Stimulated activated CD8-positive, alpha-beta memory T cell treated with anti-CD3 and anti-CD28 coated beads, Interleukin-15, amount 100 ng/mL, for 48 hours (primary cell): ENCODE data around the gene RPRD1B.

Experiments
- DNase-seq, 2 donors: peaks; one replicate each; pipeline ENCODE4 v3.0.0-alpha.2; 2020; ENCODE audit warnings: low read depth in 2 of 2

Gene RPRD1B

GRCh38 chr20:38120625-38120988, 87.1 kb downstream of the RPRD1B start:
- DNase-seq = no peak

- no peak for DNase-seq
Observed at GRCh38 chr20:38121741-38122140, 88.2 kb downstream of the RPRD1B start.

DNA sequence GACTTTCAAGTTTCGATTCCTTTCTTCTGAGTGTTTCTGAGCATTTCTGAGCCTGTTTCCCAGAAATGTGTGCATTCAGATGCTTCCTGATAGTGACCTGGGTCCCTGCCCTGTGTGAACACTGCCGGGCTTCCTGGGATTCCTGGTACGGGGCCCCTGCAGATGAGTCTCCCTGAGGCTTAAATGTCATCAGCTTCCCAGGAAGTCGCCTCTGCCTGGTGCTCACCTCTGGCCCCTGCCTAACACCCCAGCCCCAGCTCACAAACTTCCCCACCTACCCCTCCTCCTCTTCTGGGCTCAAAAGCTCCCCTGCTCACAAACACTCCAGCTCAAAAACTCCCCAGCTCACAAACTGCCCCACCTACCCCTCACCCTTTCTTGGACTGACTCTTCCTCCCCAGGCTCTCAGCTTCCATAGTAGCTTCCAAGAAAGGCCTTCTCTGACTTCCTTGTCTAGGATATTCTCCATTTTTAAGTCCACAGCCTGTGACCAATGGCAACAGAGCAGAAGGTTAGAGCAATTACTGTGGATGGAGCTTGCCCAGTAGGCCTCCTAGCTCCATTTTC, 89.6 kb downstream of the RPRD1B start:
- DNase-seq = no peak

- DNase-seq = no peak
Observed at GRCh38 chr20:38125157-38126056, 91.9 kb downstream of the RPRD1B start.

DNA sequence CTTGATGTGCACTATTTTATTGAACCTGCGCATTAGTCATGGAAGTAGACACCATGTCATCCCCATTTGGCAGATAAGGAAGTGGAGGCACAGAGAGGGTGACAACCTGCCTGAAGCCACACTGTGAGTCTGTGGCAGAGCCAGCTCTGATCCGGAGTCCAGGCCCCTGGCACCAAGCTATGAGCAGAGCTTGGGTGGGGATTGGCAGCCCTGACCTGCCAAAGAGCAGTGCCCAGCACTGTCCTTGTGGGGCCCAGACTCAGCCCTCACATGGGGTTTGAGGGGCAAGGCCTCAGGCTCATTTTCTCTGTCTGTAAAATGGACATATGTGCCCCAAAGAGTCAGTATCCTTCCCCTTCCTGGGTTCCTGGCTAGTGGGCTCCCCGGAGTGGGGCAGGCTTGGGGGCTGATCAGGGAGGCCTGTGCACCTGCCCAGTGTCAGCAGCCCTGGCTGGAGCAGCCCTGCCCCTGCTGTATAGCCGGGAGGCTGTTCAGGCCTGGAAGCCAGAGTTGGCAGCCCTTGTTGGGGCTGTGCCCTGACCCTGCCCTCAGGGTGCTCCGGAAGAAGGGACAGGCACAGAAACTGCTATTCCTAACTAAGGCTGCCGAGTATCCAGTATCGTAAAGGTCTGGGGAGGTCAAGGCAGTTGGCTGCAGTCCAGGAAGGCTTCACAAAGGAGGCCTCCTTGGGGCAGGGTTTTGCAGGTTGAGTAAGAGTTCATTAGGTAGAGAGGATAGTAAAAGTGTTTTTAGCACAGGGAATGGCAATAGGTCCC, 92.8 kb downstream of the RPRD1B start:
- no peak for DNase-seq

- no peak for DNase-seq
Observed at GRCh38 chr20:38126932-38127621, 93.5 kb downstream of the RPRD1B start.

DNA sequence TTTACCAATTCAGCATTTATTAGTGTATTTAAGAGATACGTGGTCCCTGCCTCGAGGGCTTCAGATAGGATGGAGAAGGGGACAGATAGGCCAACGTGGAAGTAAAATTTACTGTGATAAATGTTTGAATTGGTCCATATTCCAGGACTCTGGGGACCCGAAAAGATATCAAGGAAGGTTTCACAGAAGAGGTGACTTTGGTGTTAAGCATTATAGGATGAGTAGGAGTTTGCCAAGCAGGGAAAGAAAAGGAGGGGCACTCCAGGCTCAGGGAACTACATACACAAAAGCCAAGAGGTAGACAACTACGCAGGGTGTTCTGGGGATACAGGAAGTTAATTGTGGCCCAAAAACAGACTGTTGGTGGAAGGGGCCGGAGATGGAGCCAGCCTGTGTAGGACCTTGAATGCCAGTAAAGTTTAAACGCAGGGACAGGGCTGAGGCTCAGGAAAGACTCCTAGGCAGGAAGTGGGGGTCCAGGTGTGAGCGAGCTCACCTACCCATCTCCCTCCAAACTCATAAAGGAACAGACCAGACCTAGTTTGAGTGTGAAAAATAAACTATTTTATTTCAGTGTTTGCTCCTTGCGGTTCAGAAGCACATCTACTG, 94.5 kb downstream of the RPRD1B start:
- no peak for DNase-seq

DNA sequence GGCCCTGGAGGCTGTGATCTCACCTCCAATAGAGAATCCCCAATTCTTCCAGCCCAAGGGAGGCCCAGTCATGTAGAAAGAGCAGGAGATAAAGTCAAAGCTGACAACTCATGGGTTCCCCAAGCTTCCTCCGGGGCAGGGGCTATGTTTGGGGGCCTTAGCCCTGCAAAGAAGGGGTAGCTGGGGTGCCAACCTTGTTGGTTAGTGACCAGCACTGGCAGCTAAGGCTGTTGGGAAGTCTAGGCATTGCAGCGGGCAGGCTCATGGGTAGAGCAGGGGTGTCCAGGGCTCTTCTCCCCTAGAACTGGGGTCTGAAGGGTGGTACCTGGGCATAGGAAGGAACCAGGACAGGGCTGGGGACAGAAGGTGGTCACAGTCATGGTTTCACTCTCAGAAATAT, 95.1 kb downstream of the RPRD1B start:
- DNase-seq = no peak

DNA sequence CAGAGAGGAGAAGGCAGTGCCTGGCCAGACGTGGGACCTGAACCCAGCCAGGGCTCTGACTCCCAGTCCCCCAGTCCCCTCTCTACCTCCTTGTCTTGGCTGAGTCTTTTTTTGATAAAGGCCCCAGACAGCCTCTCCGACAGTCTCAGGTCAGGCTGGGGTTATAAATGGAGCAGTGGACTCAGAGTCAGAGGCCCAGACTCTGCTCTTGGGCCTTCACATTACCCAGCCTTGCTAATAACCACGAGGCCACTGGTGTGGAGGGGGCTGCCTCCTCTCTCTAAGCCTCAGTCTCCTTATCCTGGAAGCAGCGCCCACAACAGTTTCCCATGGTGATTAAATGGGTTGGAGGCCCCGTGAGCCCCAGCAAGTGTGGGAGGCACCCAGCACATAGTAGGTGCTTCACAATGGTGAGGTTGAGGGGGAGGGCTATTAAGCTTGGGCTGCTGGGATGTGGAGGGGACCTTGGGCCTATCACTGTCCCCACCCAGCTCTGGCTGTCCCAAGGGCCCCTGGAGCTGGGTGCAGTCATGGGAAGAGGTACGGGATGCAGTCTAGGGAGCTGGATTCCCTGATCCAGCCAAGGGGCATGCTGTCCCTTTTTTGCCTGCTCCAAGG, 95.8 kb downstream of the RPRD1B start:
- no peak for DNase-seq

GRCh38 chr20:38129893-38130609, 96.5 kb downstream of the RPRD1B start:
- DNase-seq = no peak

DNA sequence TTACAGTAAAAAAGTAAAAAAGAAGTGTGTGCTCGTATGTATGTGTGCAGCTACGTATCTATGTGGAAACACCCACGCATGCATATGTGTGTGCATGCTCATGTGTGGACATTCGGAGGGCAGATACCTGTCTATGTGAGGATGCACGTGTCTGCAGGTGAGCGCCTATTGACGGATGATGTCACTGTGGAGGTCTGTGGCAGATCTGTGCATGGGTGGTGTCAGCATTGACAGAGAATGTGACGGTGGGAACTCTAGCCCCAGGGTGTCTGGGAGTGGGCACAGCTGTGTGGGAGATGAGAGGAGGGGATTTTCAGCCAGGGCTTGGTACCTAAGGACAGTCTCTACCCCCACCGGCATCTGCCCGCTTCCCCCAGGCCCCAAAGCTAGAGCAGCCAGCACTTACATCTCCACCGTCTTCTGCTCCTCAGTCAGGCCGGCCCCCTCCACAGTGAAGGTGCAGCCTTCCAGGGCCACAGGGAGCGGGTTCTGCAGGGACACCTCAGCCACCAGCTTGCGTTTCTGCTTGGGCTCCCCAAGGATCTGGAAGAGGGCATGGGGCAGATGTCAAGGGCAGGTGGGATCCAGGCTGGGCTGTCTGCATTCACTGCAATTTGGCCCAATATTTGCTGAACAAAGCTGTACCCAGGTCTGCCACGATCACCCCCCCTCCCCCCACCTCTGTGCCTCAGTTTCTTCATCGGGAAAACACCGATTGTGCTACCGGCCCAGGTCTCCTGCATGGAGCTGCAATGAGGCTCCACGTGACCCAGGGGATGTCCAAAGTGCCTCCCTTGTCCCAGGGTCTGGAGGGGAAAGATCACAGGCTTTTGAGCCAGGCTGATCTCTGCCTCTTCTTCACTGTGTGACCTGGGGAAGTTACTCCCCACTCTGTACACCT, 97.4 kb downstream of the RPRD1B start:
- DNase-seq = no peak

GRCh38 chr20:38131588-38132121, 98.1 kb downstream of the RPRD1B start:
- no peak for DNase-seq

GRCh38 chr20:38132156-38132909, 98.8 kb downstream of the RPRD1B start:
- DNase-seq = no peak

DNA sequence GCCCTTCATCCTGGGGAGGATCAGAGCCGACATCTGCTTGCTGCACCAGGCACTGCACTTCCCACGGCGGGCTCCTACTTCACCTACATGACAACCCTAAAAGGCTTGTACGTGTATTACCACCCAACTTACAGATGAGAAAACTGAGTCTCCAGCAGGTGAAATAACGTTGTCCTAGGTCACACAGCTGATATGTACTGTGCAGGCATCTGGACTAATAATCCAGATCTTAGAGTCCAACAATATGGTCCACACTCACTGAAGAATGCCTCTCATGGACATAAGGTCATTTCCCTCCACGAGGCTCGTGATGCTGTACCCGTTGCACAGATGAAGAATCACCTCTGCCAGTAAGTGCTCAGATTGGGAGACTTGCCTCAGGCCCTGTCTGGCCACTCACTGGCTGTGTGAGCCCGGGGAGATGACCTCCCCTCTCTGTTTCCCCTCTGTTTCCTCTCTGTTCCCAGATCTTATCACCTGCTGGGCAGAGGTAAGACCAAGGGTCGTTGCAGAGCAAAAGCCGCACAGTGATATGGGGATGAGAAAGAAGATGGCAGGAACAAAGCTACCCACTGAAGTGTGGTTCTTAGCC, 99.5 kb downstream of the RPRD1B start:
- no peak for DNase-seq

GRCh38 chr20:38133680-38134426, 100.3 kb downstream of the RPRD1B start:
- no peak for DNase-seq

DNA sequence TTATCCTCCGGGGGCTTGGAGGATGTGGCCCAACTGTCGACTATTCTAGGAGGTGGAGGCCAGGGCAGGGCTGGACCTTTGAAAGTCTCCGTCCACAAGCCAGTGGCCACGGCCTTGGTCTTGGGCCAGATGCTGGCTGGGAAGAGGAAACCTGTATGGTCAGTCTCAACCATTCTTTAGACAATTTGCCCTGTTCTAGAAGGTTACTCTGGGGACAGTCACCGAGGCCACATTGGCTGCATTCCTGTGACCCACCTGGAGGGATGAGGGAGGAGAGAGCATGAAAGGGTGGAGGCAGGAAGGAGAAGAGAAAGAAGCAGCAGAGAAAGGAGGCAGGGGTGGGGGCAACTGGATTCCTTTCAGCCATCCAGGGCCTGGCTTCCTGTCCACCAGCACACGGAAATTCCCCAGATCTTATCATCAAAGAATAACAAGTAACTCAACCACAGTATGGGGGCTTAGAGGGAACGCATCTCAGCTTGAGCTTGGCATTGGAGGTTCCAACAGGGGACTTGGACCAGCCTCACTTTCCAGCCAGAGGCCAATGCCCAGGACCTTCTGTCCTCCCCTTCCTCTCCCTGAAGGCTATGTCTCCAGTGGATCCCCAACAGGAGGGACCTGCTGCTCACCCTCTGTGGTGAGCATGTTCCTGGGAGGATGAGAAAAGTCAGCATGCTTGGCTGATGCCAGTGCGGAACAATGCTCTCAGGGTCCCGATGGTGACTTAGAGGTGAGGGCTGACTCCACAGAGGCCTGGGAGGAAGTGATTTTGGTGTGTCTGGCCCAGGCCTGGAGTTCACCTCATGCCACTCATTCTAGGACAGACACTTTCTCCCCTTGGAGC, 101.1 kb downstream of the RPRD1B start:
- DNase-seq = no peak
